ENCODE results near the gene ECI2.

- TF ChIP-seq GATA3 (IDR thresholded peaks at IDR 0.05; ENCODE audit: borderline replicate concordance) = no peak
- no peak for TF ChIP-seq RAD21 (conservative IDR thresholded peaks at IDR 0.05 in 1 of 2, IDR thresholded peaks at IDR 0.05 in 1 of 2)
- TF ChIP-seq POLR2A (IDR thresholded peaks at IDR 0.05; ENCODE audit: low read length) = no peak
Measured at GRCh38 chr6:4125500-4125899, 9.9 kb downstream of the ECI2 start.

Measured in A549 (cell line).